A549 (cell line): ENCODE results near the gene SLC35F4. TPM values are rescaled to one million over a fixed set of nuclear protein-coding genes. Genes with fewer than 3 reads are reported as not detected.

Source experiments
- ATAC-seq, 2 experiments: fragments of 200-7000 bp in 1 of 2; fragments of >200 bp in 1 of 2; cut with Nextera tagmentation in 1 of 2; cut with Tn5 transposase in 1 of 2; 3 replicates each; pipeline versions ENCODE4 v1.8.0 to v1.9.1; 2018 to 2020; ENCODE audit warnings: mild to moderate bottlenecking in 1 of 2, moderate library complexity in 1 of 2
- CTCF ChIA-PET: fragments of 300-600 bp; sonication (Branson Sonifier 250); formaldehyde crosslinking; extraction: SDS; loops from one replicate; lab custom pipeline; 2021; ENCODE audit warnings: antibody characterized with exemption, inconsistent platforms; lab: Yijun Ruan, JAX
- POLR2A ChIA-PET: fragments of 350-600 bp; formaldehyde crosslinking; extraction: SDS; loops from one replicate; lab custom pipeline; 2021; ENCODE audit warnings: antibody characterized with exemption, inconsistent platforms; lab: Yijun Ruan, JAX
- DNase-seq, 2 experiments: peaks; one replicate each; pipeline versions ENCODE4 v3.0.0 to v3.0.0-alpha.2; 2011 to 2016; ENCODE audit warnings: low read depth in 1 of 2, low spot score in 1 of 2
- FAIRE-seq: peaks from 2 replicates; lab custom pipeline; 2011; peaks lifted over from hg19 to GRCh38; lab: Jason Lieb, UNC
- H3K27ac ChIP-seq, 2 experiments: fragments of >200 bp; sonication (Bioruptor Twin); formaldehyde crosslinking; 3 replicates each; pipeline ENCODE4 v1.5.1; 2016 to 2017
- H3K4me1 ChIP-seq: fragments of >200 bp; sonication (Bioruptor Twin); formaldehyde crosslinking; 3 replicates; pipeline ENCODE4 v1.6.1; 2016
- H3K4me2 ChIP-seq: fragments of >200 bp; sonication (Bioruptor Twin); formaldehyde crosslinking; 3 replicates; pipeline ENCODE4 v1.6.1; 2016
- H3K4me3 ChIP-seq: fragments of >200 bp; sonication (Bioruptor Twin); formaldehyde crosslinking; 3 replicates; pipeline ENCODE4 v1.5.1; 2016
- H3K9me3 ChIP-seq: fragments of >200 bp; sonication (Bioruptor Twin); formaldehyde crosslinking; 3 replicates; pipeline ENCODE4 v1.6.1; 2016
- CBX2 ChIP-seq: fragments of 200-600 bp; sonication (generic); IDR thresholded peaks from 2 replicates; pipeline ENCODE4 v1.6.1; 2016; ENCODE audit warnings: low read depth, mild to moderate bottlenecking, borderline replicate concordance
- CEBPB ChIP-seq, 2 experiments: fragments of >200 bp in 1 of 2; sonication (Bioruptor Twin) in 1 of 2; formaldehyde crosslinking in 1 of 2; IDR thresholded peaks; 2 replicates each; pipeline ENCODE4 v1.6.1; 2012 to 2016
- EHMT2 ChIP-seq: fragments of 200-600 bp; sonication (generic); IDR thresholded peaks from 2 replicates; pipeline ENCODE4 v1.6.1; 2016; ENCODE audit warnings: antibody characterized with exemption, low read depth, mild to moderate bottlenecking, moderate library complexity
- EP300 ChIP-seq, 2 experiments: fragments of >200 bp; sonication (Bioruptor Twin); formaldehyde crosslinking; IDR thresholded peaks; 2 replicates in 1 of 2; 3 replicates in 1 of 2; pipeline ENCODE4 v1.6.1; 2016 to 2017
- ESRRA ChIP-seq: fragments of 150-350 bp; IDR thresholded peaks from 2 replicates; pipeline ENCODE4 v1.6.1; 2014; ENCODE audit warnings: mild to moderate bottlenecking, low read length, borderline replicate concordance
- FOSB ChIP-seq: fragments of 250-450 bp; sonication (Bioruptor Pico); IDR thresholded peaks from 2 replicates; pipeline ENCODE4 v1.5.0; 2020; ENCODE audit warnings: mild to moderate bottlenecking, moderate library complexity
- FOSL2 ChIP-seq, 2 experiments: fragments of 450-650 bp in 1 of 2; fragments of >200 bp in 1 of 2; sonication (Bioruptor Twin) in 1 of 2; formaldehyde crosslinking; IDR thresholded peaks; 2 replicates each; pipeline versions ENCODE4 v1.5.0 to v1.6.1; 2016 to 2020; ENCODE audit warnings: mild to moderate bottlenecking in 1 of 2, moderate library complexity in 1 of 2
- FOXS1 ChIP-seq: fragments of 250-450 bp; sonication (Bioruptor Pico); IDR thresholded peaks from 2 replicates; pipeline ENCODE4 v1.5.0; 2020; ENCODE audit warnings: mild to moderate bottlenecking, moderate library complexity
- HEYL ChIP-seq: fragments of 250-450 bp; sonication (Bioruptor Pico); IDR thresholded peaks from 2 replicates; pipeline ENCODE4 v1.8.0; 2021; ENCODE audit warnings: mild to moderate bottlenecking, moderate library complexity
- HOXA7 ChIP-seq: fragments of 250-450 bp; sonication (Bioruptor Pico); IDR thresholded peaks from 2 replicates; pipeline ENCODE4 v1.5.0; 2020; ENCODE audit warnings: mild to moderate bottlenecking, moderate library complexity
- HOXB13 ChIP-seq: fragments of 250-450 bp; sonication (Bioruptor Pico); IDR thresholded peaks from 2 replicates; pipeline ENCODE4 v1.5.0; 2020; ENCODE audit warnings: low read depth, mild to moderate bottlenecking, moderate library complexity
- JUN ChIP-seq, 2 experiments: fragments of >200 bp; sonication (Bioruptor Twin); formaldehyde crosslinking; IDR thresholded peaks; 2 replicates in 1 of 2; 3 replicates in 1 of 2; pipeline ENCODE4 v1.6.1; 2016 to 2017
- MYC ChIP-seq: IDR thresholded peaks from 2 replicates; pipeline ENCODE4 v1.6.1; 2012; ENCODE audit warnings: mild to moderate bottlenecking, inconsistent platforms, low read length, improper control_type of control experiment, borderline replicate concordance
- NPAS2 ChIP-seq: fragments of 250-450 bp; sonication (Bioruptor Pico); IDR thresholded peaks from 2 replicates; pipeline ENCODE4 v1.8.0; 2022; ENCODE audit warnings: mild to moderate bottlenecking, moderate library complexity, borderline replicate concordance
- RNF2 ChIP-seq: fragments of 200-600 bp; sonication (generic); IDR thresholded peaks from 2 replicates; pipeline ENCODE4 v1.6.1; 2016; ENCODE audit warnings: low read depth, mild to moderate bottlenecking, antibody characterized with exemption, moderate library complexity, borderline replicate concordance
- polyA plus RNA-seq, 4 experiments: library from polyadenylated mRNA; depleted of rRNA in 3 of 4; stranded (reverse); fragments of >200 nt; fragmentation: RNase III in 1 of 4; extraction: RNeasy Plus Mini Kit Qiagen cat#74134 plus additional on column Dnase treatment in 1 of 4; gene quantifications; 2 replicates in 3 of 4; 3 replicates in 1 of 4; pipeline ENCODE4 v1.2.3, GENCODE V29; 2011 to 2017
- TF ChIP-seq, protein P1 (sequence below): fragments of >200 bp; sonication (Bioruptor Twin); formaldehyde crosslinking; IDR thresholded peaks from 3 replicates; pipeline ENCODE4 v1.6.1; 2016
- TF ChIP-seq, protein P2 (sequence below): fragments of 250-450 bp; sonication (Bioruptor Pico); IDR thresholded peaks from 2 replicates; pipeline ENCODE4 v1.5.0; 2020; ENCODE audit warnings: low read depth, mild to moderate bottlenecking, moderate library complexity
- TF ChIP-seq, protein P3 (sequence below): IDR thresholded peaks from 2 replicates; pipeline ENCODE4 v1.6.1; 2012

Gene SLC35F4
- polyA plus RNA-seq, 2 of the 4 experiments (the other 2 are of a cell fraction) = not detected

DNA sequence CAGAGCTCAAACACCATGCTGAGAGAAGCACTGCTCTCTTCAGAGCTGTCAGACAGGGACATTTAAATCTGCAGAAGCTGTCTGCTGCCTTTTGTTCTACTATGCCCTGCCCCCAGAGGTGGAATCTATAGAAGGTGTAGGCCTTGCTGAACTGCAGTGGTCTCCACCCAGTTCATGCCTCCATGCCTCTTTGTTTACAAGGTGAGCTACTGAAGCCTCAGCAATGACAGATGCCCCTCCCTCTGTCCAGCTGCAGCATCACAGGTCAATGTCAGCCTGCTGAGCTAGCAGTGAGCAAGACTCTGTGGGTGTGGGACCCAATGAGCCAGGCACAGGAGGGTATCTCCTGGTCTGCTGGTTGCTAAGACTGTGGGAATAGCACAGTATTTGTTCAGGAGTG, 346.8 kb downstream of the SLC35F4 start:
- DNase-seq (no peak), FAIRE-seq (no peak), ATAC-seq (no peak)
- H3K27ac ChIP-seq = no peak overlapping the region
- no peaks in the 10 kb centered on the region for H3K4me1 ChIP-seq
- no peaks in the 10 kb centered on the region; the same call in 2 of the 3 replicates for H3K9me3 ChIP-seq
- CTCF ChIA-PET = no interaction called here
- POLR2A ChIA-PET = no interaction called here
- H3K4me2 ChIP-seq = no peak overlapping the region
- no peak overlapping the region for H3K4me3 ChIP-seq
- TF ChIP-seq HEYL (CRISPR knock-in tag) = no peak
- no peak for TF ChIP-seq EHMT2
- TF ChIP-seq NPAS2 (CRISPR knock-in tag) = no peak
- TF ChIP-seq HOXB13 = no peak
- TF ChIP-seq CBX2 = no peak
- TF ChIP-seq, protein P1, sequence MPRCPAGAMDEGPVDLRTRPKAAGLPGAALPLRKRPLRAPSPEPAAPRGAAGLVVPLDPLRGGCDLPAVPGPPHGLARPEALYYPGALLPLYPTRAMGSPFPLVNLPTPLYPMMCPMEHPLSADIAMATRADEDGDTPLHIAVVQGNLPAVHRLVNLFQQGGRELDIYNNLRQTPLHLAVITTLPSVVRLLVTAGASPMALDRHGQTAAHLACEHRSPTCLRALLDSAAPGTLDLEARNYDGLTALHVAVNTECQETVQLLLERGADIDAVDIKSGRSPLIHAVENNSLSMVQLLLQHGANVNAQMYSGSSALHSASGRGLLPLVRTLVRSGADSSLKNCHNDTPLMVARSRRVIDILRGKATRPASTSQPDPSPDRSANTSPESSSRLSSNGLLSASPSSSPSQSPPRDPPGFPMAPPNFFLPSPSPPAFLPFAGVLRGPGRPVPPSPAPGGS = no peak
- TF ChIP-seq, protein P2, sequence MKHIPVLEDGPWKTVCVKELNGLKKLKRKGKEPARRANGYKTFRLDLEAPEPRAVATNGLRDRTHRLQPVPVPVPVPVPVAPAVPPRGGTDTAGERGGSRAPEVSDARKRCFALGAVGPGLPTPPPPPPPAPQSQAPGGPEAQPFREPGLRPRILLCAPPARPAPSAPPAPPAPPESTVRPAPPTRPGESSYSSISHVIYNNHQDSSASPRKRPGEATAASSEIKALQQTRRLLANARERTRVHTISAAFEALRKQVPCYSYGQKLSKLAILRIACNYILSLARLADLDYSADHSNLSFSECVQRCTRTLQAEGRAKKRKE (CRISPR knock-in tag) = no peak
- TF ChIP-seq JUN (IDR thresholded peaks at IDR 0.05) = no peak
- TF ChIP-seq CEBPB (IDR thresholded peaks at IDR 0.05) = no peak
- no peak for TF ChIP-seq HOXA7 (CRISPR knock-in tag)
- TF ChIP-seq, protein P3, sequence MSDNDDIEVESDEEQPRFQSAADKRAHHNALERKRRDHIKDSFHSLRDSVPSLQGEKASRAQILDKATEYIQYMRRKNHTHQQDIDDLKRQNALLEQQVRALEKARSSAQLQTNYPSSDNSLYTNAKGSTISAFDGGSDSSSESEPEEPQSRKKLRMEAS = no peak
- no peak for TF ChIP-seq RNF2
- no peak for TF ChIP-seq FOSB (CRISPR knock-in tag)
- no peak for TF ChIP-seq MYC
- TF ChIP-seq EP300 (IDR thresholded peaks at IDR 0.05) = no peak
- no peak for TF ChIP-seq ESRRA
- no peak for TF ChIP-seq FOXS1 (CRISPR knock-in tag)
- TF ChIP-seq FOSL2 (IDR thresholded peaks at IDR 0.05) = no peak
- TF ChIP-seq FOSL2 (CRISPR knock-in tag; IDR thresholded peaks at IDR 0.05) = no peak
- TF ChIP-seq, all 56 proteins: peak for 0
